H1 (cell line): ENCODE results near the gene KHDRBS2.

Experiments
- CHD2 ChIP-seq: IDR thresholded peaks from 2 replicates; pipeline ENCODE4 v1.6.1; 2012; ENCODE audit warnings: low read length, improper control_type of control experiment
- EGR1 ChIP-seq: IDR thresholded peaks from 2 replicates; pipeline ENCODE4 v1.6.1; 2011; ENCODE audit warnings: low read depth, low read length, borderline replicate concordance
- JUN ChIP-seq: IDR thresholded peaks from 2 replicates; pipeline ENCODE4 v1.6.1; 2011; ENCODE audit warnings: low read depth, mild to moderate bottlenecking, improper control_type of control experiment, low read length
- JUND ChIP-seq: IDR thresholded peaks from 2 replicates; pipeline ENCODE4 v1.6.1; 2011; ENCODE audit warnings: mild to moderate bottlenecking, improper control_type of control experiment, low read length
- POU5F1 ChIP-seq: IDR thresholded peaks from 2 replicates; pipeline ENCODE4 v1.6.1; 2011; ENCODE audit warnings: low read depth, mild to moderate bottlenecking, low read length, moderate library complexity
- SIN3A ChIP-seq, 2 experiments: IDR thresholded peaks in 1 of 2; conservative IDR thresholded peaks in 1 of 2; 2 replicates each; pipeline ENCODE4 v1.6.1; 2011 to 2012; ENCODE audit warnings: low read length in 2 of 2, improper control_type of control experiment in 1 of 2, low read depth in 1 of 2, mild to moderate bottlenecking in 1 of 2
- SP1 ChIP-seq: IDR thresholded peaks from 2 replicates; pipeline ENCODE4 v1.6.1; 2011; ENCODE audit warnings: low read depth, low read length
- TF ChIP-seq, protein P1 (sequence below), 3 experiments: IDR thresholded peaks; 1 replicate in 2 of 3; 2 replicates in 1 of 3; pipeline versions ENCODE4 v1.5.1 to v1.6.1; 2011; ENCODE audit warnings: low read length in 3 of 3, mild to moderate bottlenecking in 3 of 3, inconsistent platforms in 2 of 3, low read depth in 1 of 3, moderate library complexity in 1 of 3; ENCODE audit not compliant: insufficient read depth in 1 of 3; ENCODE audit errors: control extremely low read depth in 1 of 3

DNA sequence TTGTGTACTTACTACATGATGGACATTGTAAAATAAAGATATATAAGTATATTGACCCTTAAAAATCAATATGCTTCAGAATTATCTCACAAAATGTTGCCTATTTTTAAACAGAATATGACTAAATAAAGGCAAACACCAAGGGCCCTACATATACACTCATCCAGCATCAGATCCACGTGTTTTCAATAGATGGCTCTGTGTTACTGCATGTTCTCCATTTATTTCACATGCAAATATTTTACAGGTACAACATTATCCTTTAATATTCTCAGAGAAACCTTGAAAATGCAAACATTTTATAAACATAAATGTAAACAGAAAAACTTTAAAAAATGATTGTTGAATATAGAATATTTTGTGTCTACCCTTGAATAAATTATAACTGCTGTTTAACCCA is 2.9 kb upstream of the KHDRBS2 start:
- no peak for TF ChIP-seq CHD2
- no peak for TF ChIP-seq SIN3A (conservative IDR thresholded peaks at IDR 0.05 in 1 of 2, IDR thresholded peaks at IDR 0.05 in 1 of 2; ENCODE audit: low read depth in 1 of 2, low read length in 2 of 2)
- TF ChIP-seq JUND = no peak
- TF ChIP-seq, protein P1, sequence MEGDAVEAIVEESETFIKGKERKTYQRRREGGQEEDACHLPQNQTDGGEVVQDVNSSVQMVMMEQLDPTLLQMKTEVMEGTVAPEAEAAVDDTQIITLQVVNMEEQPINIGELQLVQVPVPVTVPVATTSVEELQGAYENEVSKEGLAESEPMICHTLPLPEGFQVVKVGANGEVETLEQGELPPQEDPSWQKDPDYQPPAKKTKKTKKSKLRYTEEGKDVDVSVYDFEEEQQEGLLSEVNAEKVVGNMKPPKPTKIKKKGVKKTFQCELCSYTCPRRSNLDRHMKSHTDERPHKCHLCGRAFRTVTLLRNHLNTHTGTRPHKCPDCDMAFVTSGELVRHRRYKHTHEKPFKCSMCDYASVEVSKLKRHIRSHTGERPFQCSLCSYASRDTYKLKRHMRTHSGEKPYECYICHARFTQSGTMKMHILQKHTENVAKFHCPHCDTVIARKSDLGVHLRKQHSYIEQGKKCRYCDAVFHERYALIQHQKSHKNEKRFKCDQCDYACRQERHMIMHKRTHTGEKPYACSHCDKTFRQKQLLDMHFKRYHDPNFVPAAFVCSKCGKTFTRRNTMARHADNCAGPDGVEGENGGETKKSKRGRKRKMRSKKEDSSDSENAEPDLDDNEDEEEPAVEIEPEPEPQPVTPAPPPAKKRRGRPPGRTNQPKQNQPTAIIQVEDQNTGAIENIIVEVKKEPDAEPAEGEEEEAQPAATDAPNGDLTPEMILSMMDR (IDR thresholded peaks at IDR 0.05; ENCODE audit: control extremely low read depth in 1 of 3, insufficient read depth in 1 of 3, low read depth in 1 of 3, low read length in 3 of 3) = no peak
- no peak for TF ChIP-seq POU5F1
- no peak for TF ChIP-seq EGR1
- TF ChIP-seq JUN = no peak
- TF ChIP-seq SP1 = no peak
